ENCODE results near the gene ZDHHC11B.

DNA sequence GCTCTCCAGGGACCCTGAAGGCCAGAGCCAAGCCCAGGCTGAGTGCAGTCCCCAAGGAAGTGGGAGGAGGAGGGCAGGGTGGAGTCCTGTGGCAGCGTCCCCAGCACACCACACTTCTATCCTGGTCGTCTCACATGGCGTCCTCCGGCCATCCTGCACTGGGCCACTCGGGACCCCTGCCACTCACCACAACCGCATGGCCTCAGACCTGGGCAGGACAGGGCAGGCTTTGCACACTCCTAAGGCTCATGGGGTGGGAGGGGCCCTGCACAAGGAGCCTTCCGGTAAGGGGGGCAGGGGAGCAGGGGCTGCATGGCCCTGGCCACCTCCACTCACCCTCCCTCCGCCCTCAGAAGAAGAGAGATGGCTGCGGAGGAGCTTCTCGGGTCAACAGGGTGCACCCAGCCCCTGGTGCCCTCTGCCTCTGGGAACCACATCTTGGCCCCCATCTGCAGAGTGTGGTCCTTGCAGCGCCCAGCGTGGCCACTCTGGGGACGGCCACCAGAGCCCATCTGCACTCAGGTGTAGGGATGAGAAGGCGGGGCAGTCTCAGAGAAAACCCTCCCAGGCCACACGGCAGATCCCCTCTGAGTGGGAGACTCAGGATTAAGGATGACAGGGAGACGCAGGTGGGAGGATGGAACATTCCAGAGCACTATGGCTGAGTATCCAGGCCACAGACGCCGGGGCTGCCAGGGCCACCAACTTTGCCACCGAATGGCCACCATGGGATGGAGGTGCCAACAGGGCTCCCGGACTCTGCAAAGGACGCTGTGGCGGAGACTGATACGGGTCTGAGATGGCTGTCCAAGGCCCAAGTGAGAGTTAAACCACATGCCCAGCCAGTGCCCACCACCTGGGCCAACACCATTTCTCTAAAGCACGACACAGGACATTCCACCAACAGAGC is 99.0 kb downstream of the ZDHHC11B start:
- TF ChIP-seq, protein P1, sequence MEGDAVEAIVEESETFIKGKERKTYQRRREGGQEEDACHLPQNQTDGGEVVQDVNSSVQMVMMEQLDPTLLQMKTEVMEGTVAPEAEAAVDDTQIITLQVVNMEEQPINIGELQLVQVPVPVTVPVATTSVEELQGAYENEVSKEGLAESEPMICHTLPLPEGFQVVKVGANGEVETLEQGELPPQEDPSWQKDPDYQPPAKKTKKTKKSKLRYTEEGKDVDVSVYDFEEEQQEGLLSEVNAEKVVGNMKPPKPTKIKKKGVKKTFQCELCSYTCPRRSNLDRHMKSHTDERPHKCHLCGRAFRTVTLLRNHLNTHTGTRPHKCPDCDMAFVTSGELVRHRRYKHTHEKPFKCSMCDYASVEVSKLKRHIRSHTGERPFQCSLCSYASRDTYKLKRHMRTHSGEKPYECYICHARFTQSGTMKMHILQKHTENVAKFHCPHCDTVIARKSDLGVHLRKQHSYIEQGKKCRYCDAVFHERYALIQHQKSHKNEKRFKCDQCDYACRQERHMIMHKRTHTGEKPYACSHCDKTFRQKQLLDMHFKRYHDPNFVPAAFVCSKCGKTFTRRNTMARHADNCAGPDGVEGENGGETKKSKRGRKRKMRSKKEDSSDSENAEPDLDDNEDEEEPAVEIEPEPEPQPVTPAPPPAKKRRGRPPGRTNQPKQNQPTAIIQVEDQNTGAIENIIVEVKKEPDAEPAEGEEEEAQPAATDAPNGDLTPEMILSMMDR (IDR thresholded peaks at IDR 0.05): no peak
- no peak for TF ChIP-seq POLR2A (IDR thresholded peaks at IDR 0.05)

Measured in body of pancreas (tissue), 4 donors.